OCI-LY1 (cell line): ENCODE data around the gene NAALAD2.

Source experiments
- H2AFZ ChIP-seq: fragments of 200-600 bp; sonication (generic), shearing (Covaris generic); 2 replicates; pipeline ENCODE4 v1.6.0; 2014; ENCODE audit warnings: antibody characterized with exemption, mild to moderate bottlenecking, low read length
- H3F3A ChIP-seq: fragments of 200-600 bp; sonication (generic), shearing (Covaris generic); 2 replicates; pipeline ENCODE4 v1.6.0; 2014; ENCODE audit warnings: mild to moderate bottlenecking, antibody characterized with exemption, low read length, moderate library complexity; ENCODE audit not compliant: insufficient read depth
- H3K27ac ChIP-seq: fragments of 200-600 bp; sonication (generic); 2 replicates; pipeline ENCODE4 v1.5.1; 2014; ENCODE audit warnings: low read length, mixed run types, mild to moderate bottlenecking, low read depth; ENCODE audit not compliant: poor library complexity, severe bottlenecking
- H3K27me3 ChIP-seq: fragments of 200-600 bp; sonication (generic); 2 replicates; pipeline ENCODE4 v1.6.0; 2014; ENCODE audit warnings: antibody characterized with exemption, mild to moderate bottlenecking, low read length, moderate library complexity; ENCODE audit not compliant: insufficient read depth
- H3K36me3 ChIP-seq: fragments of 200-600 bp; sonication (generic); 2 replicates; pipeline ENCODE4 v1.6.1; 2014; ENCODE audit warnings: mild to moderate bottlenecking, antibody characterized with exemption, low read length, moderate library complexity, mixed read lengths; ENCODE audit not compliant: insufficient read depth
- H3K4me1 ChIP-seq: fragments of 200-600 bp; sonication (generic); 2 replicates; pipeline ENCODE4 v1.5.1; 2014; ENCODE audit warnings: mild to moderate bottlenecking, low read length, moderate library complexity; ENCODE audit not compliant: insufficient read depth, severe bottlenecking
- H3K4me2 ChIP-seq: fragments of 200-600 bp; sonication (generic), shearing (Covaris generic); 2 replicates; pipeline ENCODE4 v1.6.1; 2014; ENCODE audit warnings: low read length
- H3K4me3 ChIP-seq: fragments of 200-600 bp; sonication (generic); 2 replicates; pipeline ENCODE4 v1.5.1; 2014; ENCODE audit warnings: low read length, low read depth, mild to moderate bottlenecking, mixed read lengths; ENCODE audit not compliant: poor library complexity, severe bottlenecking
- H3K79me2 ChIP-seq: fragments of 200-600 bp; shearing (Covaris generic); 2 replicates; pipeline ENCODE4 v1.6.1; 2016; ENCODE audit warnings: mixed run types, low read length, mixed read lengths; ENCODE audit not compliant: insufficient read depth
- H3K9ac ChIP-seq: fragments of 200-600 bp; sonication (generic), shearing (Covaris generic); 2 replicates; pipeline ENCODE4 v1.6.1; 2014; ENCODE audit warnings: mild to moderate bottlenecking, low read length, mixed read lengths
- H3K9me2 ChIP-seq: fragments of 200-600 bp; sonication (generic), shearing (Covaris generic); 2 replicates; pipeline ENCODE4 v1.6.1; 2014; ENCODE audit warnings: low read depth, mild to moderate bottlenecking, low read length, mixed read lengths
- H3K9me3 ChIP-seq: fragments of 200-600 bp; shearing (Covaris generic); 2 replicates; pipeline ENCODE4 v1.6.1; 2014; ENCODE audit warnings: low read length, mixed read lengths
- H4K20me1 ChIP-seq: fragments of 200-600 bp; sonication (generic), shearing (Covaris generic); 2 replicates; pipeline ENCODE4 v1.6.0; 2016; ENCODE audit warnings: mild to moderate bottlenecking, low read length; ENCODE audit not compliant: insufficient read depth
- CTCF ChIP-seq: fragments of 200-600 bp; sonication (generic), shearing (Covaris generic); IDR thresholded peaks from 2 replicates; pipeline ENCODE4 v1.5.1; 2017; ENCODE audit warnings: mild to moderate bottlenecking, antibody characterized with exemption, low read length, moderate library complexity, mixed read lengths
- EZH2 ChIP-seq: fragments of 200-600 bp; sonication (generic), shearing (Covaris generic); IDR thresholded peaks from 2 replicates; pipeline ENCODE4 v1.8.0; 2017; ENCODE audit warnings: borderline replicate concordance, mixed run types, mild to moderate bottlenecking, antibody characterized with exemption, low read length, moderate library complexity, mixed read lengths

The NAALAD2 gene

DNA sequence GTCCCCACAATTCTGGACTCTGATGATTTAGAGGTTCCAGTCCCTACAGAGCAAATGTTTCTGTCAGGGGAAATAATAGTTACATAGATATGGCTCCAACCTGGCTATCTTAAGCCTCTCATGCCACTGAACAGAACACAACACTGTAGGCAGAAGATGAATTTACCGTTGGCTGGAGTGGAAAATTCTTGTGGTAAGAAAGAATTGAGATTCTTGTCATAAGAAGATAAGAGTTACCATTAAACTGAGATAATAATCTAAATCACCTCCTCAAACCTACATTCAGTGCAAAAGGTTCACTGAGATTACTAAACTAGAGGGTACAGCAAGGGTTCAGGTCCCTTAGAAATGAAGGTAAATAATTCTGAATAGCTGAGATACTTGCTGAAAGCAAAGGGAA, 10.1 kb upstream of the NAALAD2 start:
- H3F3A ChIP-seq = no peaks in the 10 kb centered on the region
- no peaks in the 10 kb centered on the region for H3K79me2 ChIP-seq
- H3K4me3 ChIP-seq = no peak overlapping the region
- no peak overlapping the region for H3K4me2 ChIP-seq
- H3K9me3 ChIP-seq = no peaks in the 10 kb centered on the region
- no peaks in the 10 kb centered on the region for H3K27me3 ChIP-seq
- no peak overlapping the region for H3K9ac ChIP-seq
- no peaks in the 10 kb centered on the region for H4K20me1 ChIP-seq
- no peaks in the 10 kb centered on the region for H3K36me3 ChIP-seq
- no peak overlapping the region for H2AFZ ChIP-seq
- no peak overlapping the region for H3K27ac ChIP-seq
- H3K4me1 ChIP-seq = no peaks in the 10 kb centered on the region
- no peaks in the 10 kb centered on the region for H3K9me2 ChIP-seq
- TF ChIP-seq CTCF (no peak), EZH2 (no peak)

GRCh38 chr11:90124946-90125345, 9.5 kb upstream of the NAALAD2 start:
- H3K27me3 ChIP-seq = no peaks in the 10 kb centered on the region
- no peaks in the 10 kb centered on the region for H3K9me2 ChIP-seq
- H3K36me3 ChIP-seq = no peaks in the 10 kb centered on the region
- H3K4me2 ChIP-seq = no peak overlapping the region
- no peak overlapping the region for H3K27ac ChIP-seq
- H3K4me1 ChIP-seq = no peaks in the 10 kb centered on the region
- TF ChIP-seq EZH2 (no peak), CTCF (no peak)
- no peak overlapping the region for H2AFZ ChIP-seq
- no peaks in the 10 kb centered on the region for H3K79me2 ChIP-seq
- no peak overlapping the region for H3K4me3 ChIP-seq
- no peaks in the 10 kb centered on the region for H3K9me3 ChIP-seq
- no peaks in the 10 kb centered on the region for H3F3A ChIP-seq
- no peak overlapping the region for H3K9ac ChIP-seq
- no peaks in the 10 kb centered on the region for H4K20me1 ChIP-seq

DNA sequence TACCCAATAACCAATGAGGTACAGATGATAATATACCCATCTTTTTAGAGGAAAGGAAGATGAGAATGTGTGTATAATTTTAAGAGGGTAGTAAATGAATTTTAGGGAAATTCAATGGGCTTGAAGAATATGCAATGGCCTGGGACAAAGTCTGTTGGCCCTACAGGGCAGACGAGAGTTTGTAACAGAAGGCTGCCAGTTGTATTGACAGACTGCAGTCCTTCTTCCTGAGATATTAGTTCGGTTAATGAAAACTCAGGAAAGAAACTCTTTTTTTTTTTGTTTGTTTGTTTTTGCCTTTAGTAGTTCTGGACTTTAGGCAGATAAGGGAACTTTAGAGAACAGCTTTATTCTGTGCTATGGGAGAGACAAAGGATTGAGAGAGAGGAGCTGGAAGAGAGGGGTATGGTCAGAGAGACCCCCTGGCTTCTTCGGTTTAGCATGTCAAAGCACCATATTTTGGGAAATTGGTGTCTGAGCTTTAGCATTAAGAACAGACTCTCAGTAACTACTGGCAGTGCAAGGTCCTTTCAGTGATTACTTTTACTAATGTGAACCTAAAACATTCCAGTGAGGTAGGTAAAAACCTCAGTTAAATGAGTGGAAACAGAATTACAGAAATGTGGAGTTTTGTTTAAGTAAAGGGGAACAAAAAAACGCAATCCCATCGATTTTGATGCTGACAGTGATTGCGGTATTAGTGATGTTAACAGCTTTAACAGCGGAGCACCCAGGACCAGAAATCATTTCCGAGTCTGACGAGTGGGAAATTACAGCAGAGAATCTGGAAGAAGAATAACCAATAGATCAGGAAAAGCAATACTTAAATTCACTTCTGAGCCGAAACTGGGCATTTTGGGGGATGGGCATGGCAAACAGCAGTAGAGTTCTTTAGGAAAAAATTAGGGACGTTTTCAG, 644 bp upstream of the NAALAD2 start:
- Histone ChIP-seq H3K4me1 (no peaks in the 10 kb centered on the region), H3K9ac (no peak overlapping the region), H4K20me1 (no peaks in the 10 kb centered on the region), H3K9me3 (no peaks in the 10 kb centered on the region), H3K4me3 (no peak overlapping the region), H3K9me2 (no peaks in the 10 kb centered on the region), H3F3A (no peaks in the 10 kb centered on the region), H3K27me3 (0 out of 2 replicates have a peak, but pooled peaks cover 3% of the 10 kb centered on the region), H3K4me2 (no peak overlapping the region), H3K79me2 (no peaks in the 10 kb centered on the region), H3K36me3 (no peaks in the 10 kb centered on the region), H3K27ac (no peak overlapping the region), H2AFZ (no peak overlapping the region)
- no peak for TF ChIP-seq CTCF
- no peak for TF ChIP-seq EZH2
